Measurements from ENCODE around the gene SYMPK.
"Not testable (repeated sequence)": the region's sequence is repeated elsewhere in the genome, so short reads cannot be mapped to it uniquely, and the experiment has no call there.

SYMPK gene

GRCh38 chr19:45862564-45863334 lies at the start of gene SYMPK:
Gene SYMPK (minus strand): TSS chr19:45863147. CDS start chr19:45854495, 8,652 bp downstream.
- DNase-seq: peak; percentile 100

- no peak for DNase-seq
These were observed 48.3 kb upstream of the SYMPK start for GRCh38 chr19:45911291-45911690.

- DNase-seq: no peak
These were observed 46.0 kb upstream of the SYMPK start for GRCh38 chr19:45908956-45909355.

GRCh38 chr19:45906221-45906620 lies 43.3 kb upstream of the SYMPK start:
- DNase-seq: no peak

GRCh38 chr19:45905011-45905410 lies 42.1 kb upstream of the SYMPK start:
- DNase-seq: no peak

GRCh38 chr19:45902651-45903625 lies 40.0 kb upstream of the SYMPK start:
- DNase-seq: peak; percentile 100

- DNase-seq: no peak
These were observed 39.1 kb upstream of the SYMPK start, which contains the start of gene MYPOP for GRCh38 chr19:45901912-45902650. Gene MYPOP (minus strand): TSS chr19:45902613. CDS start chr19:45901773, 840 bp downstream.

GRCh38 chr19:45901432-45901911 lies 38.5 kb upstream of the SYMPK start:
- peak; percentile 42 for DNase-seq

GRCh38 chr19:45900738-45901431 lies 37.9 kb upstream of the SYMPK start:
- no peak for DNase-seq

- DNase-seq: no peak
These were observed 37.1 kb upstream of the SYMPK start for GRCh38 chr19:45899919-45900589.

GRCh38 chr19:45899253-45899652 lies 36.3 kb upstream of the SYMPK start:
- no peak for DNase-seq

- no peak for DNase-seq
These were observed 34.4 kb upstream of the SYMPK start for GRCh38 chr19:45897261-45897812.

- not testable (repeated sequence) for DNase-seq
These were observed 33.1 kb upstream of the SYMPK start for GRCh38 chr19:45895983-45896599.

- DNase-seq: no peak
These were observed 32.6 kb upstream of the SYMPK start for GRCh38 chr19:45895519-45895972.

GRCh38 chr19:45890877-45891276 lies 27.9 kb upstream of the SYMPK start:
- no peak for DNase-seq

- no peak for DNase-seq
These were observed 26.4 kb upstream of the SYMPK start for GRCh38 chr19:45889210-45889885.

GRCh38 chr19:45887200-45887710 lies 24.3 kb upstream of the SYMPK start:
- no peak for DNase-seq

- peak; percentile 95 for DNase-seq
These were observed 23.7 kb upstream of the SYMPK start for GRCh38 chr19:45886427-45887199.

Data from activated CD4-positive, alpha-beta T cell treated with anti-CD3 and anti-CD28 coated beads, Interleukin-2, Interleukin-6, amounts not matched to agents 100 ng/mL and 50 ng/mL, durations not matched to agents 16 hours and 8 hours (primary cell).